Stimulated activated naive CD8-positive, alpha-beta T cell treated with anti-CD3 and anti-CD28 coated beads, Interleukin-15, Interleukin-2, amounts not matched to agents 100 ng/mL and 50 ng/mL, for 24 hours (primary cell): Measurements from ENCODE around the gene ELMOD3.
"Not testable (repeated sequence)": the region's sequence is repeated elsewhere in the genome, so short reads cannot be mapped to it uniquely, and the experiment has no call there.

Experiments used
- H3K27ac Mint-ChIP-seq: one replicate; pipeline ENCODE4 v1.8.0; 2021; ENCODE audit warnings: mild to moderate bottlenecking, mixed read lengths
- H3K27me3 Mint-ChIP-seq: one replicate; pipeline ENCODE4 v1.8.0; 2021; ENCODE audit warnings: mixed read lengths
- H3K36me3 Mint-ChIP-seq: one replicate; pipeline ENCODE4 v1.8.0; 2021; ENCODE audit warnings: low read depth, mixed read lengths
- H3K4me1 Mint-ChIP-seq: one replicate; pipeline ENCODE4 v1.8.0; 2021; ENCODE audit warnings: low read depth, mixed read lengths
- H3K4me3 Mint-ChIP-seq: one replicate; pipeline ENCODE4 v1.8.0; 2021; ENCODE audit warnings: mild to moderate bottlenecking, mixed read lengths
- H3K9me3 Mint-ChIP-seq: one replicate; pipeline ENCODE4 v1.8.0; 2021; ENCODE audit warnings: mixed read lengths

Gene ELMOD3

DNA sequence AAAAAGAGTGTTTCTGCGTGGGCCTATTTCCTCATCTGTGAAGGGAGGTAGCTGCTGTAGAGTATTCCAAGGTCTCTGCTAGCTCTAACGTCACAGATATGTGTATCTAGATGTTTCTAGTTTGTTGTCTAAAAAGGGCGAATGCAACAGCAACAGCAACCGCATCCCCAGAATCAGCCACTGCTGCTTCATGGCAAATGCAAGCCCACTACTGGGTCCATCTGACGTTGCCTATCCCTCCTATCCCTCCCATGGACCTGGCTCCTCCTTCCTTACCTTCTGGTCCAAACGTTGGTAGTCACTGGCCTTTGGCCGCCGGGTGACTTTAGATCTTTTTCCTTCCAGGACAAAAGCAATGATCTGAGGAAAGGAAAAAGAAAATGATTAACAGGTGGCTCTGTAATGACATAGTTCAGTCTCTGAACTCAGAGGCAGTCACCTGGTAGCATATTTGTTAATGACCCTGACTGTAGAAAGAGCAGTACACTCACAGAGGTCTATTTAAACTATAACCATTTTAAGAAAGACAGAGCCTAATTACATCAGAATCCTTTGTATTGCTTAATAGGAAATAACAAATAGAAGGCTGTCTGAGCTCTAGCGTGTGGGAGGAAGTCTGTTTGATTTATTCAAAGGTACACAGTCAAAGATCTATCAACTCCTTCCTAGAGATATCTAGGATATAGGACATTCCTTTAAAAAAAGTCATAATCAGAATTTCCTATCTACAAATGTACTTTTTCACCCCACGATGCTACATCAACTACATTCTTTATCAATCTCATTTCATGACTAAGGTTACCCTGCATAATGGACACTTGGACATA lies 29.7 kb upstream of the ELMOD3 start:
- peaks cover 66% of the 10 kb centered on the region for H3K4me1 Mint-ChIP-seq
- H3K4me3 Mint-ChIP-seq: peak overlapping the region; percentile 98
- peaks cover 72% of the 10 kb centered on the region for H3K36me3 Mint-ChIP-seq
- no peaks in the 10 kb centered on the region for H3K9me3 Mint-ChIP-seq
- no peaks in the 10 kb centered on the region for H3K27me3 Mint-ChIP-seq
- H3K27ac Mint-ChIP-seq: peak overlapping the region; percentile 85

GRCh38 chr2:85325466-85325811 lies 29.1 kb upstream of the ELMOD3 start:
- H3K9me3 Mint-ChIP-seq: no peaks in the 10 kb centered on the region
- peaks cover 61% of the 10 kb centered on the region for H3K4me1 Mint-ChIP-seq
- H3K27ac Mint-ChIP-seq: peak overlapping the region; percentile 85
- no peaks in the 10 kb centered on the region for H3K27me3 Mint-ChIP-seq
- peak overlapping the region; percentile 98 for H3K4me3 Mint-ChIP-seq
- H3K36me3 Mint-ChIP-seq: peaks cover 66% of the 10 kb centered on the region

DNA sequence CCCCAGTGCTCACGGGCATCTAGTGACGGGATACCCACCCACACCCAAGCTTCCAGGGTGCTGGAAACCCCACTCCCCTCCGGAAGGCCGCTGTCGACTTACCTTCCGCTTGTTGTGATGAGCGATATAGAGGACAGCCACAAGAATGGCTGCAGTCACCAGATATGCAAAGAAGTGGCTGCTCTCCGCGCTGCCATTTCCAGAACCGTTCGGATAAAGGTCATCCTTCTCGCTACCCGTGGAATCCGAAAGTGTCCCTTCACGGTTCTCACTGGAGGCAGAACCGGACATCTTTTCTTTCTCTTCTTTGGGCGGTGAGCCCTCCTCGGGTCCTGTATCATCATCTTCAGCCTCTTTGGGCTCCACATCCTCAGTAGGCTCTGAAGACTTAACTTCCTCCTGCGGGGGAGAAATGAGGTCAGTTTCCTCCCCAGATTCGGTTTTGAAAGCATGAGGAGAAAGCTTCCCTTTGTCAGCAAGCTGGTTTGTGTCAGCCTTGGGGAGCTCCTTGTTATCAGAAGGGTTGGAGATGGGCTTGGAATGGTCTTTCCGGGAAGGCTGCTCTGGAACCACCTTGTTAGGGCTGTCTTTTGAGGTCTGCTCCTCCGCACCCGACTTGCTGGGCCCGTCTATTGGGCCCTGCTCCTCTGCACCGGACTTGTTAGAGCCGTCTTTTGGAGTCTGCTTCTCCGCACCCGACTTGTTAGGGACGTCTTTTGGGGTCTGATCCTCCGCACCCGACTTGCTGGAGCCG lies 28.0 kb upstream of the ELMOD3 start:
- Mint-ChIP-seq H3K27me3 (no peaks in the 10 kb centered on the region), H3K36me3 (peaks cover 54% of the 10 kb centered on the region), H3K9me3 (no peaks in the 10 kb centered on the region), H3K27ac (peak overlapping the region; percentile 99), H3K4me3 (peak overlapping the region; percentile 98), H3K4me1 (peaks cover 57% of the 10 kb centered on the region)

DNA sequence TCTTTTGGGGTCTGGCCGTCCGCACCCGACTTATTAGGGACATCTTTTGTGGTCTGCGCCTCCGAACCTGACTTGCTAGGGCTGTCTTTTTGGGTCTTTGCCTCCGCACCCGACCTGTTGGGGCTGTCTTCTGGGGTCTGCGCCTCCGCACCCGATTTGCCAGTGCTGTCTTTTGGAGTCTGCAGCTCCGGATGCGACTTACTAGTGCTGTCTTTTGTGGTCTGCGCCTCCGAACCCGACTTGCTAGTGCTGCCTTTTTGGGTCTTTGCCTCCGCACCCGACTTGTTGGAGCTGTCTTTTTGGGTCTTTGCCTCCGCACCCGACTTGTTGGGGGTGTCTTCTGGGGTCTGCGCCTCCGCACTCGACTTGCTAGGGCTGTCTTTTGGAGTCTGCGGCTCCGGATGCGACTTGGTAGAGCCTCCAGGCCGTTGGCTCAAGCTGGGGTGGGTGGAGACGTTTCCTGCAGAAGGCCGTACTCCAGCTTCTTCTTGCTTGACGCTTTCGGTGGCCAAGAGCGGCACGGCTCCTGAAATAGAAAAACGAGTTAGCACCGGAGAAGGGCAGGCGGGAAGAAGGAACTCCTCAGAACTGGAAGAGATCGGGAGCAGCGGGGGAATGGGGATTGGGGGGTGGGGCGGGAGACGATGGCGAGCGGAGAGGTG lies 27.3 kb upstream of the ELMOD3 start:
- Mint-ChIP-seq H3K9me3 (no peaks in the 10 kb centered on the region), H3K27me3 (no peaks in the 10 kb centered on the region), H3K27ac (peak overlapping the region; percentile 99), H3K4me1 (peaks cover 50% of the 10 kb centered on the region), H3K4me3 (peak overlapping the region; percentile 98), H3K36me3 (peaks cover 47% of the 10 kb centered on the region)

GRCh38 chr2:85327822-85328617 lies 26.5 kb upstream of the ELMOD3 start, which contains the start of gene TGOLN2:
TGOLN2 (minus strand) TSS chr2:85327989; CDS start chr2:85327962, 27 bp downstream.
- H3K9me3 Mint-ChIP-seq: no peaks in the 10 kb centered on the region
- peaks cover 43% of the 10 kb centered on the region for H3K4me1 Mint-ChIP-seq
- H3K27me3 Mint-ChIP-seq: no peaks in the 10 kb centered on the region
- peak within 1 kb of the TSS; percentile 99 for H3K27ac Mint-ChIP-seq
- peaks cover 40% of the 10 kb centered on the region for H3K36me3 Mint-ChIP-seq
- H3K4me3 Mint-ChIP-seq: peak within 1 kb of the TSS; percentile 98

- H3K27ac Mint-ChIP-seq: peak overlapping the region; percentile 57
- no peaks in the 10 kb centered on the region for H3K27me3 Mint-ChIP-seq
- H3K9me3 Mint-ChIP-seq: no peaks in the 10 kb centered on the region
- peaks cover 31% of the 10 kb centered on the region for H3K36me3 Mint-ChIP-seq
- H3K4me1 Mint-ChIP-seq: peaks cover 31% of the 10 kb centered on the region
- H3K4me3 Mint-ChIP-seq: peak overlapping the region; percentile 98
Measured at GRCh38 chr2:85329181-85329651, 25.4 kb upstream of the ELMOD3 start.

GRCh38 chr2:85329701-85330100 lies 24.9 kb upstream of the ELMOD3 start:
- H3K27ac Mint-ChIP-seq: peak overlapping the region; percentile 57
- not testable (repeated sequence) for H3K27me3 Mint-ChIP-seq, H3K9me3 Mint-ChIP-seq
- H3K4me1 Mint-ChIP-seq: peaks cover 26% of the 10 kb centered on the region
- peaks cover 27% of the 10 kb centered on the region for H3K36me3 Mint-ChIP-seq
- peak overlapping the region; percentile 98 for H3K4me3 Mint-ChIP-seq

DNA sequence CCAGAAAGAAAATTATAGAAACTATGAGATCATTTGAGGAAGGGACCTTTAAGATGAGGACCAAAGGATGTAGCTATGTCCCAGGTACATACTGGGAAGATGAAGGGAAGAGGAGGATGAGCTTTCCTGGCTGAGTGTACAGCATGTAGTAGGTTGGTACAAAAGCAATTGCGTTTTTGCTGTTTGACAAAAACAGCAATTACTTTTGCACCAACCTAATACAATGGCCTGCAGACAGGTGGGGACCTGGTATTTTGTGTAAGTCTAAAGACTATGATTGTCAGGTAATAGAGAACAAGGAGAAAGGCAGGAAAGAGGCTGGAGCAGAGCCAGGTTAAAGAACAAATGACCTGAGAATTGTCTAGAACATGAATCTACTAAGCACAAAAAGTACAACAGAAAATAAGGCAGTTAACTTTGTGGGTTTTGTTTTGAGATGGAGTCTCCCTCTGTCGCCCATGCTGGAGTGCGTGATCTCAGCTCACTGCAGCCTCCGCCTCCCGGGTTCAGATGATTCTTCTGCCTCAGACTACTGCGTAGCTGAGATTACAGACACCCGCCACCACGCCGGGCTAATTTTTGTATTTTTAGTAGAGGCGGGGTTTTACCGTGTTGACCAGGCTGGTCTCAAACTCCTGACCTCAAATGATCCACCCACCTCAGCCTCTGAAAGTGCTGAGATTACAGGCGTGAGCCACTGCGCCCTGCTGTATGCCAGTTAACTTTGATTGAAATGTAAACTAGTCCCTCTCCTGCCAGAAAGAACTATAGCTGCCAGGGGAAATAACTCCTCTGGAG lies 23.5 kb upstream of the ELMOD3 start:
- peaks cover 19% of the 10 kb centered on the region for H3K4me1 Mint-ChIP-seq
- no peaks in the 10 kb centered on the region for H3K27me3 Mint-ChIP-seq
- no peak overlapping the region for H3K4me3 Mint-ChIP-seq
- H3K27ac Mint-ChIP-seq: no peak overlapping the region
- no peaks in the 10 kb centered on the region for H3K9me3 Mint-ChIP-seq
- H3K36me3 Mint-ChIP-seq: peaks cover 13% of the 10 kb centered on the region

DNA sequence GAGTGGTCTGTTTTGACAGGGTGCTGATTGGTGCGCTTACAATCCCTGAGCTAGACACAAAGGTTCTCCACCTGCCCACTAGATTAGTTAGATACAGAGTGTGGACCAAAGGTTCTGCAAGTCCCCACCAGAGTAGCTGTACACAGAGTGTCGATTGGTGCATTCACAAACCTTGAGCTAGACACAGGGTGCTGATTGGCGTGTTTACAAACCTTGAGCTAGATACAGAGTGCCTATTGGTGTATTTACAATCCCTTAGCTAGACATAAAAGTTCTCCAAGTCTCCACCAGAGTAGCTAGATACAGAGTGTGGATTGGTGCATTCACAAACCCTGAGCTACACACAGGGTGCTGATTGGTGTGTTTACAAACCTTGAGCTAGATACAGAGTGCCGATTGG lies 20.7 kb upstream of the ELMOD3 start:
- H3K36me3 Mint-ChIP-seq, H3K27ac Mint-ChIP-seq, H3K9me3 Mint-ChIP-seq, H3K4me3 Mint-ChIP-seq, H3K27me3 Mint-ChIP-seq: not testable (repeated sequence)
- H3K4me1 Mint-ChIP-seq: peaks cover 16% of the 10 kb centered on the region

DNA sequence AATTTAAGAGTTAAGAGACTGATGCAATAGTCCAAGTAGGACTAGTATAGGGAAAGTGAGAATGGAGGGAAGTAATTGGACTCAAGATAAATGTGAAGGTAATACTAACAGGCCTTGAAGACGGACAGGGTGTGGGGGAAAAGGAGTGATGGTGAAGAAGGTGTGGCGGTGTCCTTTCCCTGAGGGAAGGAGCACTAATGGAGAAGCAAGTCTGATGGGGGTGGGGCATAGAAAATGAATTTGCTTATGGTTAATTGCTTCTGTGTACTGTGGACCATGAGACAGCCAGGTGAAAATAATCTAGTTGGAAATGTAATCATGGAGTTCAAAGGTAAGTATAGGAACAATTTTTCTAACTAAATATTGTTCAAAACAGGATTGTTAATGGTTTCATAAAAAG lies 19.6 kb upstream of the ELMOD3 start:
- Mint-ChIP-seq H3K36me3 (no peaks in the 10 kb centered on the region), H3K4me3 (no peak overlapping the region), H3K27me3 (no peaks in the 10 kb centered on the region), H3K27ac (no peak overlapping the region), H3K4me1 (peaks cover 8% of the 10 kb centered on the region), H3K9me3 (no peaks in the 10 kb centered on the region)

GRCh38 chr2:85340034-85340892 lies 14.3 kb upstream of the ELMOD3 start:
- Mint-ChIP-seq H3K36me3 (peaks cover 6% of the 10 kb centered on the region), H3K27ac (no peak overlapping the region), H3K27me3 (no peaks in the 10 kb centered on the region), H3K9me3 (no peaks in the 10 kb centered on the region), H3K4me1 (no peaks in the 10 kb centered on the region), H3K4me3 (no peak overlapping the region)

DNA sequence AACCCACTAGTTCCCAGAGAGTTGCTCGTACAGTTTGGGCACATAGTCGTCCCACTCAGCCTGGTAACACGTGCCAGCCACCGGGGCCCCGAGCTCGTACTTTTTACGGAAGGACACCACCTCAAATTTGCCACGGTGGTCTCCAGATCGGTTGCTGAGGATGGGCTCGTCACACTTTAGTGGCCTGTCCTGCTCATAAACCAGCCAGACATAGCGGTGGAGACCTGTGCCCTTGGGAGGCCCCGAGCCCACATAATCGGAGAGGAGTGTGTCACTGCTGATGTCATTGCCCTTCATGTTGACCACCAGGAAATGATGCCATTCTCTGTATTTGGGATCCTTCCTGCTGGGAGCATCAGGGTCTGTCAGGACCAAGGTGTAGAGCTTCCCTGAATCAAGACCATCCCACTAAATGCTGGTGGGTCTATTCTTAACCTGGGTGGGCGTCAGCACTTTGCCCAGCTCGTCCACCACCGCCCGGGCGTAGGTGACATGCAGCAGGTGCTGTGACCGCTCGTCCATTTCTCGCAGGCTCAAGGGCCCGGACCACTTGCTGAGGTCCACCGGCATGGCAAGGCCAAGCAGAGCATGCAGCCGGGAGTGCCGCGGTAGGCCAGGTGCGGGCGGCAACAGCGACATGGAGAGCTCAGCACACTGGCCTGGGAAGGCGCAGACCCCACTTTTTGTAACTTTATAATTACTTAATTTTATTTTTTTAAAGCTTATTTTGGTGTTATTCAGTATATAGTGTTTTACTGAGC lies 13.1 kb upstream of the ELMOD3 start:
- no peaks in the 10 kb centered on the region for H3K27me3 Mint-ChIP-seq
- no peak overlapping the region for H3K27ac Mint-ChIP-seq
- H3K36me3 Mint-ChIP-seq: peaks cover 9% of the 10 kb centered on the region
- H3K9me3 Mint-ChIP-seq: no peaks in the 10 kb centered on the region
- no peak overlapping the region for H3K4me3 Mint-ChIP-seq
- no peaks in the 10 kb centered on the region for H3K4me1 Mint-ChIP-seq
